ENCODE measurements around the gene MAP4K4. TPM values are rescaled to one million over a fixed set of nuclear protein-coding genes. Genes with fewer than 3 reads are reported as not detected.
A peak's percentile ranks its signal among the peaks of the same experiment; 100 is the strongest.

MAP4K4 gene
- total RNA-seq, 1 donor from 2014 or later: 175 TPM

DNA sequence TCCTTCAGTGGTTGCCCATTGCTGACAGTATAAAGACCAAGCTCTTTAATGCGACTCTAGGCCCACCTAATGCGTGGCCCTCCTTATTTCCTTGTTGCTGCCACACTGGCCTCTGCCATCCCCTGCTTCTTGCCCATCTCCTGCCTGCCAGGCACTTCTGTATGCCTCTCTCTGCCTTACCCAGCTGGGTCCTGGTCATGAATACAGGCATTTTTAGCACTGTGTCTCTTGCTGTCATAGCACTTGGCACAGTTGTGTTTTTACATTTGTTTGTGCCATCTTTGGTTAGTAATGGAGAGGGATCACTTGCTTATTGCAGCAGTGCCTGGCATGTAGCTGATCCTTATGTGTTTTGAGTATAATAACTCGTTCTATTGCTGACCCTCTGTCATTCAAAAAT lies 38.7 kb downstream of the MAP4K4 start:
- Mint-ChIP-seq H3K4me1 (peaks cover 42% of the 10 kb centered on the region), H3K27me3 (ENCODE audit: low read depth) (no peaks in the 10 kb centered on the region), H3K27ac (peak overlapping the region; percentile 22), H3K4me3 (no peak overlapping the region), H3K36me3 (no peaks in the 10 kb centered on the region), H3K9me3 (no peaks in the 10 kb centered on the region)
- TF ChIP-seq, protein P1, sequence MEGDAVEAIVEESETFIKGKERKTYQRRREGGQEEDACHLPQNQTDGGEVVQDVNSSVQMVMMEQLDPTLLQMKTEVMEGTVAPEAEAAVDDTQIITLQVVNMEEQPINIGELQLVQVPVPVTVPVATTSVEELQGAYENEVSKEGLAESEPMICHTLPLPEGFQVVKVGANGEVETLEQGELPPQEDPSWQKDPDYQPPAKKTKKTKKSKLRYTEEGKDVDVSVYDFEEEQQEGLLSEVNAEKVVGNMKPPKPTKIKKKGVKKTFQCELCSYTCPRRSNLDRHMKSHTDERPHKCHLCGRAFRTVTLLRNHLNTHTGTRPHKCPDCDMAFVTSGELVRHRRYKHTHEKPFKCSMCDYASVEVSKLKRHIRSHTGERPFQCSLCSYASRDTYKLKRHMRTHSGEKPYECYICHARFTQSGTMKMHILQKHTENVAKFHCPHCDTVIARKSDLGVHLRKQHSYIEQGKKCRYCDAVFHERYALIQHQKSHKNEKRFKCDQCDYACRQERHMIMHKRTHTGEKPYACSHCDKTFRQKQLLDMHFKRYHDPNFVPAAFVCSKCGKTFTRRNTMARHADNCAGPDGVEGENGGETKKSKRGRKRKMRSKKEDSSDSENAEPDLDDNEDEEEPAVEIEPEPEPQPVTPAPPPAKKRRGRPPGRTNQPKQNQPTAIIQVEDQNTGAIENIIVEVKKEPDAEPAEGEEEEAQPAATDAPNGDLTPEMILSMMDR (IDR thresholded peaks at IDR 0.05; ENCODE audit: unreplicated experiment): no peak
- no peak for DNase-seq (ENCODE audit: low spot score in 2 of 2, unreplicated experiment in 2 of 2)

DNA sequence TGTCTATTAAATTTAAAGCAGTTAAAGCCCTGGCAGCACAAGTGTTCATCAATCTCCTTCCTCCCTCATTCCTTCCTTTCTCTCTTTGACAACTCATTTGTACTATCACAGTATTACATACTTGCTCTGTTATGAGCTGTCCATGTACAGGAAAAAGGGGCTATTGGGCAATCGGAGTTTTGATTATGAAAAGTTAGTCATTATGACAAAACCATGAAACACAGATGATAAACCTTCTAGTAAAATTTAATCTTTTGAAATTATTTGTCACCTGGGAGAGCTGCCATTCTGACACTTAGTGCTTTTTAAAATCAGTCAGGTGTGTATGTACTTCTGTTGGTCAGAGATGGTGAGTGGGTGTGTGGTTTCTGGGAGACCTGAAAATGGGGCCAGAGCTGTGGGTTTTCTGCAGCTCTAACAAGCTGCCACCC lies 39.4 kb downstream of the MAP4K4 start:
- no peak overlapping the region for H3K4me3 Mint-ChIP-seq
- H3K27me3 Mint-ChIP-seq (ENCODE audit: low read depth): no peaks in the 10 kb centered on the region
- peaks cover 42% of the 10 kb centered on the region for H3K4me1 Mint-ChIP-seq
- TF ChIP-seq, protein P1 (IDR thresholded peaks at IDR 0.05; ENCODE audit: unreplicated experiment): no peak
- peak overlapping the region; percentile 30 for H3K27ac Mint-ChIP-seq
- no peaks in the 10 kb centered on the region for H3K36me3 Mint-ChIP-seq
- DNase-seq (ENCODE audit: low spot score in 2 of 2, unreplicated experiment in 2 of 2): no peak
- H3K9me3 Mint-ChIP-seq: no peaks in the 10 kb centered on the region

DNA sequence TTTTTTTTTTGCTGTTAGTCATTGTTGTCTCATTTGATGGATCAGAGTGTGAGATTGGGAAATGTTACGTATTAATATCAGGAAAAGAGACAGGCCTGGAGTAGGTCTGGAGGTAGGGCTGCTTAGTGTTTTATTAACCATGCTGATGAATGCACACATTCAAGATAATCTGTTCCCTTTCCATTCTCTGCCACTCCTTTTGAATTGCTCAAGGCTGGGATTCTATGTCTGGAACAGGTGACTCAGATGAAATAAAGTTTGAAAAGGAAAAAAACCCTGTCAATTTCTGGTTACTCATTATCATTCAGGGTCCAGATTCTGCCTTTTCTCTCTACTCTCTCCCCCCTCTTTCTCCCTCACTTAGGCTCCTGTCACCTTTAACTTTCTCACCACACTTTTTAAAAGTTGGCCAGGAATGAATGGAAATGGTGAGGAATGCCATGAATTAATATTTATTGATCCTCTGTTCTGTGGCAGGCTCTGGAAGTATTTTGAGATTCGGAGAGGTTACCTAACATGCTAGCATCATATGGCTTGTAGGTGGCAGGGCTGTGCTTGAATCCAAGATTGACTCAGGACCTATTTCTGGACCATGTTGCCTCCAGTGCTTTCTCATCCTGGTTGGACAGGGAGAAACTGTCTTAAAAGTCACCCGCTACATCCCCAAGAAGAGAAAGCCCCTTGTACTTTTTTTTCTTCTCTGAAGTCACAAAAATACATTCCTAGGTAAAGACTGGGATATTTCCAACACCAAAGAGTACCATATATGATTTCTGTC lies 40.2 kb downstream of the MAP4K4 start:
- TF ChIP-seq, protein P1 (IDR thresholded peaks at IDR 0.05; ENCODE audit: unreplicated experiment): no peak
- Mint-ChIP-seq H3K36me3 (no peaks in the 10 kb centered on the region), H3K4me1 (peaks cover 50% of the 10 kb centered on the region), H3K4me3 (no peak overlapping the region), H3K27me3 (ENCODE audit: low read depth) (no peaks in the 10 kb centered on the region), H3K9me3 (no peaks in the 10 kb centered on the region), H3K27ac (no peak overlapping the region)
- DNase-seq (ENCODE audit: low spot score in 2 of 2, unreplicated experiment in 2 of 2): no peak

DNA sequence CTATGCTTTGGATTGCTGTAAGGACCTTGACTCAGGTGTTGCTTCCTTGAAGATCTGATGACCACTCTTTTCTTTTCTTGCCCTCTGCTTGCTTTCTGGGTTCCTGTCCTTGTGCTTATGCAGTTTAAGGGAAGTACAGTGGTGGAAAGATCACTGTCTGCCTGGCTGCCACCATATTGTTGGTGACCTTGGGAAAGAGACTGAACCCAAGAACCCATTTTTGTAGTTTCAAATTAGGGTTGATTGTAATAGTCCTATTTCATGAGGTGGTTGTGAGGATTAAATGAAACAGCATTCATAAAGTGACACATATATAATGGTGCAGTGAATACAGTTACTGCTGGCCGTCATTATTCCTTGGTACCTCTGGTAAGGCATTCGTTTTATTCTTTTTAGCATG lies 41.1 kb downstream of the MAP4K4 start:
- no peak for DNase-seq (ENCODE audit: low spot score in 2 of 2, unreplicated experiment in 2 of 2)
- H3K27me3 Mint-ChIP-seq (ENCODE audit: low read depth): no peaks in the 10 kb centered on the region
- no peak overlapping the region for H3K27ac Mint-ChIP-seq
- H3K36me3 Mint-ChIP-seq: no peaks in the 10 kb centered on the region
- H3K4me1 Mint-ChIP-seq: peaks cover 49% of the 10 kb centered on the region
- H3K9me3 Mint-ChIP-seq: no peaks in the 10 kb centered on the region
- H3K4me3 Mint-ChIP-seq: no peak overlapping the region
- TF ChIP-seq, protein P1 (IDR thresholded peaks at IDR 0.05; ENCODE audit: unreplicated experiment): no peak

DNA sequence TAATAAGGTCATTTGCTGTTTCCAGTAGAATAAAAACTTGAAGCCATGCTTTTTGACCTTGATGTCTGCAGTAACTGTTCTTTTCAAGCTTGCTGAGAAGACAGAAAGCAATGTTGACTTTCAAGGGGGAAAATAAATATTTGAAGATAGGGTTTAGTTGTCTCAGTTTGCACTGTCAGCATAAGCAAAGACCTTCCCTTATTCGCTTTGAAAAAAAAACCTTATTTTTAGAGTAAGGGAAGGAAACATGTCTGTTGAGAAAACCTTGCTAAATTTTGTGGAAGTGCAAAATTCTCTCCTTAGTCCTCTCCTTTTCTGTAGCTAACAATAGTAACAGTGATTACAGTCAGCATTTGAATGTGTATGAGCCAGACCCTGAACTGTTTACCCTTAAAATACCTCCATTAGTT lies 43.1 kb downstream of the MAP4K4 start:
- Mint-ChIP-seq H3K4me1 (peaks cover 55% of the 10 kb centered on the region), H3K27ac (peak overlapping the region; percentile 55)
- TF ChIP-seq, protein P1 (IDR thresholded peaks at IDR 0.05; ENCODE audit: unreplicated experiment): no peak

More for the DNA sequence above, 43.1 kb downstream of the MAP4K4 start:
- no peak for DNase-seq (ENCODE audit: low spot score in 2 of 2, unreplicated experiment in 2 of 2)
- no peaks in the 10 kb centered on the region for H3K36me3 Mint-ChIP-seq
- no peaks in the 10 kb centered on the region for H3K27me3 Mint-ChIP-seq (ENCODE audit: low read depth)
- no peaks in the 10 kb centered on the region for H3K9me3 Mint-ChIP-seq
- no peak overlapping the region for H3K4me3 Mint-ChIP-seq

All from mesothelial cell of epicardium (in vitro differentiated cells).